HepG2 (cell line): ENCODE results near the gene ZCWPW2.

ENCODE experiments used
- EP300 ChIP-seq, 3 experiments: sonication (generic) in 1 of 3; formaldehyde crosslinking in 1 of 3; IDR thresholded peaks; 2 replicates each; pipeline versions ENCODE4 v1.5.1 to v1.6.1; 2011 to 2020; ENCODE audit warnings: low read depth in 2 of 3, low read length in 2 of 3, borderline replicate concordance in 1 of 3, improper control_type of control experiment in 1 of 3, mild to moderate bottlenecking in 1 of 3, missing genetic modification reagents in 1 of 3, moderate library complexity in 1 of 3
- FIP1L1 ChIP-seq: fragments of 200-400 bp; formaldehyde crosslinking; IDR thresholded peaks from 2 replicates; pipeline ENCODE4 v1.6.1; 2018; ENCODE audit warnings: low read depth, mild to moderate bottlenecking, low read length, moderate library complexity, borderline replicate concordance; ENCODE audit not compliant: insufficient read depth
- HOXA7 ChIP-seq: sonication (generic); formaldehyde crosslinking; IDR thresholded peaks from 2 replicates; pipeline ENCODE4 v1.8.1; 2022; ENCODE audit warnings: mild to moderate bottlenecking, missing genetic modification reagents, moderate library complexity
- NPAS2 ChIP-seq: sonication (generic); formaldehyde crosslinking; IDR thresholded peaks from 2 replicates; pipeline ENCODE4 v1.8.0; 2022; ENCODE audit warnings: mild to moderate bottlenecking, missing genetic modification reagents, borderline replicate concordance
- SMC3 ChIP-seq: IDR thresholded peaks from 2 replicates; pipeline ENCODE4 v1.6.1; 2011; ENCODE audit warnings: low read length, improper control_type of control experiment
- TAF1 ChIP-seq: sonication (generic); formaldehyde crosslinking; IDR thresholded peaks from 2 replicates; pipeline ENCODE4 v1.4.0; 2020; ENCODE audit warnings: missing genetic modification reagents
- ZBTB8A ChIP-seq: sonication (generic); formaldehyde crosslinking; IDR thresholded peaks from 2 replicates; pipeline ENCODE4 v1.4.0; 2020; ENCODE audit warnings: mild to moderate bottlenecking, low read depth, missing genetic modification reagents, borderline replicate concordance
- ZNF605 ChIP-seq: sonication (generic); formaldehyde crosslinking; IDR thresholded peaks from 2 replicates; pipeline ENCODE4 v1.8.0; 2022; ENCODE audit warnings: mild to moderate bottlenecking, missing genetic modification reagents
- TF ChIP-seq, protein P1 (sequence below): sonication (generic); formaldehyde crosslinking; IDR thresholded peaks from 2 replicates; pipeline ENCODE4 v1.5.1; 2020; ENCODE audit warnings: missing genetic modification reagents, mild to moderate bottlenecking, borderline replicate concordance
- TF ChIP-seq, protein P2 (sequence below): sonication (generic); formaldehyde crosslinking; IDR thresholded peaks from 2 replicates; pipeline ENCODE4 v1.4.0; 2020; ENCODE audit warnings: missing genetic modification reagents; ENCODE audit errors: not compliant biosample characterization

DNA sequence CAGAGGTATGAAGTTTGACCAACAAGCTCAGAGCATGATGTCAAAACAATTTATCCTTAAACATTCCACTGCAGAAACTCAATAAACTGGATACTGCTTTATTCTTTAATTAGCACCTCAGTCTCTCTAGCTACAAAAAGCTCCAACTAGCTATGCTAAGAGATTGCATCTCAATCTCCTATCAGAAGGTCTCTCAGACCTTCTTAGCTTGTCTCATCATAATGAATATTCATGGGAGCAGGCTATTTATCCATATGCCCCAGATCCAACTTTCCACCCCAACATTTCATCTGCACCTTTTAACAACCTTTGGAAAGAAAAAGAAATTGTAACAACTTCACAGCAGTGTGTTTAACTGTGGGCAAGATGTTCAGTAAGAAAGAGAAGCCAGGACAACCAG is 11.3 kb upstream of the ZCWPW2 start:
- TF ChIP-seq ZNF605 (CRISPR knock-in tag) (no peak), HOXA7 (CRISPR knock-in tag) (no peak), SMC3 (no peak), FIP1L1 (no peak), ZBTB8A (CRISPR knock-in tag) (no peak), EP300 (IDR thresholded peaks at IDR 0.05; ENCODE audit: low read depth in 2 of 2, low read length in 2 of 2) (no peak), EP300 (CRISPR knock-in tag; IDR thresholded peaks at IDR 0.05; ENCODE audit: borderline replicate concordance) (no peak), NPAS2 (CRISPR knock-in tag) (no peak), TAF1 (CRISPR knock-in tag) (no peak)
- TF ChIP-seq, protein P1, sequence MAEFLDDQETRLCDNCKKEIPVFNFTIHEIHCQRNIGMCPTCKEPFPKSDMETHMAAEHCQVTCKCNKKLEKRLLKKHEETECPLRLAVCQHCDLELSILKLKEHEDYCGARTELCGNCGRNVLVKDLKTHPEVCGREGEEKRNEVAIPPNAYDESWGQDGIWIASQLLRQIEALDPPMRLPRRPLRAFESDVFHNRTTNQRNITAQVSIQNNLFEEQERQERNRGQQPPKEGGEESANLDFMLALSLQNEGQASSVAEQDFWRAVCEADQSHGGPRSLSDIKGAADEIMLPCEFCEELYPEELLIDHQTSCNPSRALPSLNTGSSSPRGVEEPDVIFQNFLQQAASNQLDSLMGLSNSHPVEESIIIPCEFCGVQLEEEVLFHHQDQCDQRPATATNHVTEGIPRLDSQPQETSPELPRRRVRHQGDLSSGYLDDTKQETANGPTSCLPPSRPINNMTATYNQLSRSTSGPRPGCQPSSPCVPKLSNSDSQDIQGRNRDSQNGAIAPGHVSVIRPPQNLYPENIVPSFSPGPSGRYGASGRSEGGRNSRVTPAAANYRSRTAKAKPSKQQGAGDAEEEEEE = no peak
- TF ChIP-seq, protein P2, sequence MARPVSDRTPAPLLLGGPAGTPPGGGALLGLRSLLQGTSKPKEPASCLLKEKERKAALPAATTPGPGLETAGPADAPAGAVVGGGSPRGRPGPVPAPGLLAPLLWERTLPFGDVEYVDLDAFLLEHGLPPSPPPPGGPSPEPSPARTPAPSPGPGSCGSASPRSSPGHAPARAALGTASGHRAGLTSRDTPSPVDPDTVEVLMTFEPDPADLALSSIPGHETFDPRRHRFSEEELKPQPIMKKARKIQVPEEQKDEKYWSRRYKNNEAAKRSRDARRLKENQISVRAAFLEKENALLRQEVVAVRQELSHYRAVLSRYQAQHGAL (CRISPR knock-in tag) = no peak
